NCI-H446 treated with DMSO at 0.1 percent for 48 hours (cell line): ENCODE measurements around the gene SUPT5H.

Source experiments
- DNase-seq: peaks from one replicate; lab custom pipeline; 2025; lab: John Stamatoyannopoulos, UW

The SUPT5H gene

DNA sequence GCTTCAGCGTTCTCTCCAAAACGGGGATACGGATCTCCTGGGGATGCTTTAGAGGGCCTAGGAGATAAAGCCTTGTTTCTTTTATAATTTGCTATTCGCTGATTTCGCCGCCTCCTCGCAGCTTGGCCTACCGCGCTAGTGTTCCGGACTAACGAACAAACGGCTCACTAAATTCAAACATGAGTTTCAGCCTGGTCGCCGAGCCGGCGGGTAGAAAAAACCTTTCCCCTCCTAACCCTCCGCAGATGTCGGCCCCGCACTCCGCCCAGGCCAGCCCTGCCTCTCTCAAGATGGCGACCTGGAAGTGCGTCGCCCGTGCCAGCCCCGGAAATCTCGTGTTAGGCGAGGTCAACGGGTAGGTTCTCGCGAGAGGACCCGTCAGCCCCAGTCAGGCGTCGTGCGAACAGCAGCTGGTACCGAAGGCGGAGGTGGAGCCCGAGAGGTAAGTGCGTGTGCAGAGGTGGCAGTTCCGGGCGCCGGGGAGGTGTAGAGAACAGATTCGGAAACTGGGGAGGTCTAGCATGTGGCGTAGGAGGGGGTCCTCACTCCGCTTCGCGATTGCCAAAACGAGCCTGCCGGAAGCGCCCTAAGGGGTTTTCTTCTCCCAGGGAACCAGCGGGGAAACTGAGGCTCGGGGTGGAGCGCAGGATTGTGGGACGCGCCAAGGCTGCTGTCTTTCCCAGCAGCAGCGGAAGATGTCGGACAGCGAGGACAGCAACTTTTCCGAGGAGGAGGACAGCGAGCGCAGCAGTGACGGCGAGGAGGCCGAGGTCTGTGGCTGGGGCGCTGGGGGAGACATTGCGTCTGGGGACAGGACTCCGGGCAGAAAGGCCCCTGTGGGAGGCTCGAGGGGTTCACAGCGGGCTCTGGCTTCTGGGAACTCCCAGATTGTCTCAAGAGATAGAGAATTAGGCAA is at the start of gene SUPT5H:
TSS of gene SUPT5H (plus strand) at position 387 of the 916 bp plus-strand sequence. CDS start at position 696, 309 bp downstream.
- DNase-seq: peak; percentile 93

DNA sequence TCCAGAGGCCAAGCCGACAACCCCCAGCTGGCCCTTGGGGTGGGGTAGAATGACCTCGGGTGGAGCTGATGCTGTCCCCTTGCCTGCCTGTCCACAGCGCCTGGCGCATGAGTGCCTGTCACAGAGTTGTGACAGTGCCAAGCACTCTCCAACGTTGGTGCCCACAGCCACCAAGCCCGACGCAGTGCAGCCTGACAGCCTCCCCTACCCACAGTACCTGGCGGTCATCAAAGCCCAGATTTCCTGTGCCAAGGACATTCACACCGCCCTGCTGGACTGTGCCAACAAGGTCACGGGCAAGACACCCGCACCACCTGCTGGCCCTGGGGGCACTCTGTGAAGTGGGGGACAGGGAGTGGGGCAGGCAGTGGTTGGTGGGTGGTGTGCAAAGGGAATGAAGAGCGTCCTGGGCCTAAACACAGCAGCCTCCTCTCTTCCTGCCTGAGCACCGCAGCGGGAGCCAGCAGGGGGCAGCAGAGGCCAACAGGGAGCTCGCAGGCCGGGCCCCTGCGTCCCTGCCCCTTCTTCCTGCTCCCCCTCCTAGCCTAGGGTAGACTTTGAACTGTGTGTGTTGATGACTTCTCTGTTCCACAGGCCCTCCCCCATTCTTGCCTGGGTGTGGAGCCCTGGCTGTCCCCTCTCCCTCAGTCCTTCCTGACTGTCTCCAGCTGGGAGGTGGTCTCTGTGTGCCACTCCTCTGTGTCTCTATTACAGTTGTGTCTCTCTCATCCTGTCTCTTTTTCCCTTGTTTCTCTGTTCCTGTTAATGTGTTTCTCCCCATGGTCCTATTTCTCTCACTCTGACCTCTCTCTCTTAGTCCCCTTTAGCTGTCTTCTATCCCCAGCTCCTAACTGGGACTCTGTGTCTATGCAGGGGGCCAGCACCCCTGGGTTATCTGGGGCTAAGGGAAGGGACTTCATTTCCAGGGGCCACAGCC is 47.8 kb upstream of the SUPT5H start:
- peak; percentile 43 for DNase-seq

DNA sequence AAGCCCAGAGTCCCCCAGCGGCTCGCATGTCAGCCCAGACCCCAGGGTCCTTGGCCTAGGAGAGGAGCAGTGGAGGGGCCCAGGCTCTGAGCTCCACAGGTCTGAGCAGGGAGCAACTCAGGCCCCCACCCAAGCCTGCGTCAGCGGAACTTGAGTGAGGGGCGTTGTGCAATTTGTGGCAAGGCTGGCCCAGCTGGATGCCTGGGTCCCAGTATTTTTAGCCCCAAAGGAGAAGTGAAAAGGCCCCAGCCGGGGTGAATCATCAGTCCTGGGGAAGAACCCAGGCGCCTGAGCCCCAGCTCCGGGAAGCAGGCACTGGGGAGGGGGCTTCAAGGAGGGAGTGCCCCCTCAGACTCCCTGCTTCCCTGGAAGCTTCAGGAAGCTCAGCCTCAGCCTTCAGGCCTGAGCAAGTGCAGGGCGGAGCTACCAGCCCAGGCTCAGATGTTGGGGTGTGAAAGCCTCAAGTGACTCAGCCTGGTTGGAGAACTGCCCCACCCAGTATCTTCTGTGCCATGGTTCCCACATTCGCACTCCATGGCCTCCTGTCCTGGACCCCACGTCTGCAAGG is 47.0 kb upstream of the SUPT5H start:
- DNase-seq: no peak

DNA sequence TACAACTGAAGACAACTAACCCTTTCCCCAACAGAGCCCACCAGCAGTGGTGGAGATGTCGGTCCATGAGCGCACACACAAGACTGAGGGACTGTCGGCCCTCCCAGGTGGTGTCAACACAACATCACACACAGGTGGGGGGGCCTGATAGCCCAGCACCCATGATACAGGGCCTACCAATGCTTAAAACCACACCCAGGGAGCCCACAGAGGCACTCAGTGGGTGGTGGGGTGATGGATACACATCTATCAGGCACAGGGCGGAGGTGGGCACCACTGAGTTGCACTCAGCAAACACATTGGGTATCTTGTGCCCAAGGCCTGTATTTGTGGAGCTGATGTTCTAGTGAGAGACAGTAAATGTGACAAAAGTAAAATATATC is 45.7 kb upstream of the SUPT5H start:
- no peak for DNase-seq

DNA sequence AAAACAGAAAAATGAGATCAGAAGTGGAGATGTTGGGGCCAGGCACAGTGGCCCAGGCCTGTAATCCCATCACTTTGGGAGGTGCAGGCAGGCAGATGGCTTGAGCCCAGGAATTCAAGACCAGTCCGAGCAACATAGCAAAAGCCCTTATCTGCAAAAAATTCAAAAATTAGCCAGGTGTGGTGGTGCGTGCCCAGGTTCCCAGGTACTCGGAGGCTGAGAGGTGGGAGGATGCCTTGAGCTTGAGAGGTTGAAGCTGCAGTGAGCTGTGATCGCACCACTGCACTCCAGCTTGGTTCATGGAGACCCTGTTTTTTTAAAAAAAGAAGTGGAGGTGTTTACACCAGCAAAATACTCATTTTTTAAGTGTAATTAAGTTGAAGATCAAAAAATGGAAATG is 45.3 kb upstream of the SUPT5H start:
- no peak for DNase-seq

DNA sequence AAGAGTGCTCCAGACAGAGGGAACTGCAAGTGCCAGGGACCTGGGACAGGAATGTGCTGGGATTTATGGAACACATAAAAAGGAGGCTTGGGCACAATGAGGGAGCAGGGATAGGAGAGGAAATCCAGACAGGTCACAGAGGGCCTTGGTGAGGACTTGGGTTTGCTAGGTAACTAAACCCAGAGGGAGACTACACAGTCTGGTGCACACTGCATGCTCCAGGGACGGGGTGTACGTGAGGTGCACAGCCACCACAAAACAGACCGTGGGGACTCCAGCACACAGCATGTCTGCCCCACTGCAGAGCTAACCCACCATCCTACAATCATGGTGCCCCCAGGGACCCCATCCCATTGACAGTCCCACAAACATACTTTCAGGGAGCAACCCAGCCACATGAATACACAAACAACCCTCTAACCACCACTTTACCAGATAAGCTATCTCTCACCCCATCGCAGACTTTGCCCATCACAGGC is 44.3 kb upstream of the SUPT5H start:
- no peak for DNase-seq

DNA sequence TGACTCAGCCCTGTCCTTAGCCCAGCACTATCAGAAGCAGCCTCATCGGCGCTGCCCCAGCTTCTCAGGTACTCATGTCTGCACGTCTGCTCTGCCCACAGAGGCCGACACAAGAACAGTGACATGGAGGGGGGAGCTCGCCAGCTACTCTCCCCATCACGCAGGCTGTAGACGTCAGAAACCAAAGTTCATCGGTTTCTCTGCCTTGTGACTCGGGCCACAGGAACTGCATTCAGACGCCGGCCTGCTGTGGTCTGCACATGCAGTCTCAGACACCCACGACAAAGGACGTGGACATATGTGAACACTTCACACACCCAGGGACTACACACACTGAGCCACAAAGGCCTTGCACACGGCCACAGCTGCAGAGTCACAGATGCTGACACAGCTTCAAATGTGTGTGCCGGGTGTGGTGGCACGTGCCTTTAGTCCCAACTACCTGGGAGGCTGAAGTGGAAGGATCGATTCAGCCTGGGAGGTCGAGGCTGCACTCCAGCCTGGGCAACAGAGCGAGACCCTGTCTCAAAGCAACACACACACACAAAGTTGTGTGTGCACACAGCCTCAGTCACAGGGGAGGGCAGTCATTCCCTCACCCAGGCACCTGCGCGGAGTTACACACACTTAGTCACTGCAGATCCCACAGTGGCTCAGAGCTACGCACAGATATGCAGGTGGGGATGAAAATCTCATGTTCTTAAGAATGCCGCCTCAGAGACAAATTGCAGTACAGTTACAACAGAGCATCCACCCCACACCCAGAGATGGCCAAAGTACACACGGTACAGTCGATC is 43.6 kb upstream of the SUPT5H start:
- DNase-seq: no peak

DNA sequence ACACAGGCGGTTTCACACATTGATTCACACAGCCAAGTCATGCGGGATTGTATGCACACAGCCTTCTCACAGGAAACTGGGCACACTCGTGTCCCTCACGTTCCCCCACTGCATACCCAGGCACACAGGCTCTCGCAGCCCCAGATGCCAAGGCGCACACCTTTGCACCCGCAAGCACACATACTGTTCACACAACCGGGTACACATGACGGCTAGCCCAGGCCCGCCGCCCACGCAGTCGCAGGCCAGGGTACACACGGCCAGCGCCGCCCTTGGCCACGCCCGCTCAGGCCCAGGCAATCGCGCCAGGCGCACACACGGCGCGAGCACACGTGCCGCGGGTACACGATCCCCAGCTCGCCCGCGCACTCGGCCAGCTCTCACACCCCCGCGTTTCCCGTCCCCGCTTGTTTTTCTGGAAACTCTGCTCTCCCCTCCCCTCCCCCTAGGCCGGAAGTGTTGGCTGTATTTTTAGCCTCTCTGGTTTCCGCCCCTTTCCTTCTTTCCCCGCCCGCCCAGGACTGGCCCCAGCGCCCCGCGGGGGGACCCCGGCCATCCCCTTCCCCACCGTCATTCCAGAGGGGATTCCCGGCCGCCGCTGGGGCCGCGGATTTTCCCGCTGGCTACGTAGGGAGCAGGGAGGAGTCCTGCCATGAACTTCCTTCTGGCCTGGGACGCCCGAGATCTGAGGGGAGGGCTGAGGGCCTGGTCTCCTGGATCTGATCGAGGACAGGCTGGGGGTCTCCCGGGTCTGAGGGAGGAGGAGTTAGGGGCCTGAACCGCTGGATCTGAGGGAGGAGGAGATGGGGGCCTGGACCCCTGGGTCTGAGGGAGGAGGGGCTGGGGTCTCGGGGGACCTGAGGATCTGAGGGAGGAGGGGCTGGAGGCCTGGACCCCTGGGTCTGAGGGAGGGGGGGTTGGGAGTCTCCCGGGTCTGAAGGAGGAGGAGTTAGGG is 42.8 kb upstream of the SUPT5H start:
- DNase-seq: no peak

DNA sequence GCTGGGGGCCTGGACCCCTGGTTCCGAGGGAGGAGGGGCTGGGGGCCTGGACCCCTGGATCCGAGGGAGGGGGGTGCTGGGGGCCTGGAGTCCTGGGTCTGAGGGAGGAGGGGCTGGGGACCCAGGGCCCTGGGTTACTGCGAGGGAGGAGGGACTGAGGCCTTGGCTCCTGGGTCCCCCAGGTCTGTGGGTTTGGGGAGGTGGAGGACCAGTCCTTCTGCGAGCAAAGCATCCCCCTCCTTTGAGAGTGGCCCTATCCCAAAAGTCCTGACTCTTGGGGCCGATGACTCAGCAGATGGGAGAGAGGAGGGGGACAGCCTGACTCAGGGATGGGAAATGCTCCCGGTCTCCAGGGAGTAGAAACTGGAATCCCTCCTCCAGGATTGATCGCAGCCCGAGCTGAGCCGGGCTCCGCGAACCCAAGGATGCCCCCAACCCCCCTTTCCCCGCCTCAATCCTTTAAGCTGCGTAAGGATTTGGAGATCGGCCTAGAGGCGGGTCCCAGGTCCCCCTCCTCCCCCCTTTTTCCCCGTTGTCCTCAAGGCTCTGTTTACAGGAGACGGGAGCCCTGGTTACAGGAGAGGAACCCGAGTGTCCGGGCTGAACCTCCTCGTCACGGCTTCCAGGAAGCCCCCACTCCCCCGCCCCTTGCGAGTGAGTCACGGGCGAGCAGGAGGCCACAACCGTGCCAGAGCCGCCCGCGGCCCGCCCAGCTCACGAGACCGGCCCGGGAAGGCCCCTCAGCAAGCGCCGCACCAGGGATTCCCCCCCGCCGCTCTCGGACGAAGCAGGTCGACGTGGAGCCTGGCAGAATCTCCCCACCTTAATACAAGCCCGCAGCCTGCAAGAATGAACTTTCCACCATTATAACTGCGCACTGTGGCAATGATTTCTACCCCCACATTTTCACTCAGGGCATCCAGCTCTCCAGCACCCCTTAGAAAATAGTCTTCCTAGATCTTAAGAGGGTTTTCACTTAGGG is 41.8 kb upstream of the SUPT5H start:
- no peak for DNase-seq

DNA sequence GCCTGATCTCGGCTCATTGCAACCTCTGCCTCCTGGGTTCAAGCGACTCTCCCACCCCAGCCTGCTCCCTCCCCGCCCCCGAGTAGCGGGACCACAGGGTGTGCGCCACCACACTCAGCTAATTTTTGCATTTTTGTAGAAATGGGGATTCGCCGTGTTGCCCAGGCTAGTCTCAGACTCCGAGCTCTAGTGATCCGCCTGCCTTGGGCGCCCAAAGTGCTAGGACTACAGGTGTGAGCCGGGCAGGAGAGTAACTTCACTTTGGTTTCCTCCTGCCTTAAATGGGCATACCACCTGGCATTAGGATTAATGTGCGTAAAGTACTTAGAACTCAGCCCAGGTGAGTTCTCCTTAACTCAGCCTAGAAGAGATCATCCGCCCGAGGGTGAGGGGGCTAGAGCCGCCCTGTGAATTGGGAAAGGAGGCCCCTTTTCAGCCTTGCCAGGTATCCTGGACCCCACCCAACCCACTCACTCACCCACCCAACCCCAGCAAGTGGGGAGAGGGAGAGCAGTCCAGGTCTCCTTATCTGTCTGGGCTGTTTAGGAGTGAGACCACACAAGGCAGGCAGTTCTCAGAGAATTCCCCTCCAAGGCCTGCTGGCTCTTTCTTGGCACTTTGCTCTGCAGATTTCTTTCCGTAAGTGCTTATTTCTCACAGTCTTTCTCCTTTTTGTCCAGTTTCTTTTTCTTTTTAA is 40.0 kb upstream of the SUPT5H start:
- no peak for DNase-seq

DNA sequence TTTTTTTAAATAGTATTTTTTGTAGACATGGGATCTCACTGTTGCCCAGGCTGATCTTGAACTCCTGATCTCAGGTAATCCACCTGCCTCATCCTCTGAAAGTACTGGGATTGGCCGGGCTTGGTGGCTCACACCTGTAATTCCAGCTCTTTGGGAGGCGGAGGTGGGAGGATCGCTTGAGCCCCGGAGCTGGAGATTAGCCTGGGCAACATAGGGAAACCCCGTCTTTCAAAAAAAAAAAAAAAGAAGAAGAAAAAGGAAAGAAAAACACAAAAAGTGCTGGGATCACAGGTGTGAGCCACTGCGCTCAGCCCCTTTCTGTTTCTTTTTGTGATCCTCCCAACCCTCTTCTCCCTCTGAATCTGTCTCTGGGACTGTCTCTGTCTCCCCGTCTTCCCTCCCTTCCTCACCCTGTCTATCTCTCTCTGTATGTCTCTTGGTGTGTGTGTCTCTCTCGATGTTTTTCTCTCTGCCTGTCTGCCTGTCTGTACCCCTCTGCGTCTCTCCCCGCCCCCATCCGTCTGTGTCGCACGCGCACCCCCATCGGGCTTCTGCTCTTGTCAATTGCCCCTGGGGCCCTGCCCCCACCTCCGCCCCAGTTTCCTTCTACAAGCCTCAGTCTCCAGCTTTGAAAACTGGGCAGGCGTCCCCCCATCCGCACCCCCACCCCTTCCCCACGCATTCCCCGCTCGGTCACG is 39.3 kb upstream of the SUPT5H start:
- no peak for DNase-seq

DNA sequence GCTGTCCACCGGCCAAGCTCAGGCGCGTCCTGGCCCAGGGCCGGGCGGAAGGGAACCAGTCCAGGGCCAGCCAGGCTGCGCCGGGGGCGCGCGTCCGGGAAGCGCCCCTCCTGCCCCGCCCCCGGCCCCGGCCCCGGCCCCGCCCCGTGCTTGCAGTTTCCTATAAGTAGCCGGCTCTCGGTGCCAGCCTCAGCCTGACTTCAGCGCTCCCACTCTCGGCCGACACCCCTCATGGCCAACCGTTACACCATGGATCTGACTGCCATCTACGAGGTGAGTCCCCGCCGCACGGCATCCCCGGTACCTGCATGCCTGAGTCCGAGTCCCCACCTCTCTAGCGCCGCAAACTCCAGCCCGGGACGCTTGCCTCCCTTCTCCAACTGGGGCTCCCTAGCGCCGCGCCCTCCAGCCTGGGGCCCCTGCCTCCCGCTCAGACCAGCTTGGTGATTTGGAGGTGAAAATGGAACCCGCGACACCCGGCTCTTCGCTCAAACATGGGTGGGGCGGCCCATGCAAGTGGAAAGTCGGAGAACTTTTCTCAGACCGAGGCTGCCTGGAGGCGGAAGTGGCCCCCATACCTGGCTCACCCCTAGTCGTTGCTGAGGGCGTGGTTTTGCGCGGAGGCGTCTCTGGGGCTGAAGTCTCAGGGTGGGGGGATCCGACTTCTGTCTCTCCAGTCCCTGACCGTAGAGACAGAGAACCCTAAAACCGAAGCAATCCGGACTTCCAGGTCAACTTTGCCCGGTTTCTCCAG is 38.5 kb upstream of the SUPT5H start, which contains the start of gene ZFP36:
TSS of gene ZFP36 (plus strand) at position 192 of the 754 bp plus-strand sequence. CDS start at position 250, 58 bp downstream.
- DNase-seq: peak; percentile 29

DNA sequence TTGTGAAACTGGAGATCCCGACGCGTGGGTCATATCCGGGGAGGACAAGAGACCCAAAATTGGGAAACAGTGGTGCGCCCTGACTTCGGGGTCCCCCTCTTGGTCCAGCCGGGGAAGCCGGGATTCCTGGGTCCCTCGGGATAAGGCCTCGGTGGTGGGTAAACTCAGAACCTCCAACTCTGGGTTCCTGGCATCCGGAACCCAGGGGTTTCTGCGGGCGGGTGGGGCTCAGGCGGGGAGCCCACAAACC is 38.0 kb upstream of the SUPT5H start:
- DNase-seq: no peak

DNA sequence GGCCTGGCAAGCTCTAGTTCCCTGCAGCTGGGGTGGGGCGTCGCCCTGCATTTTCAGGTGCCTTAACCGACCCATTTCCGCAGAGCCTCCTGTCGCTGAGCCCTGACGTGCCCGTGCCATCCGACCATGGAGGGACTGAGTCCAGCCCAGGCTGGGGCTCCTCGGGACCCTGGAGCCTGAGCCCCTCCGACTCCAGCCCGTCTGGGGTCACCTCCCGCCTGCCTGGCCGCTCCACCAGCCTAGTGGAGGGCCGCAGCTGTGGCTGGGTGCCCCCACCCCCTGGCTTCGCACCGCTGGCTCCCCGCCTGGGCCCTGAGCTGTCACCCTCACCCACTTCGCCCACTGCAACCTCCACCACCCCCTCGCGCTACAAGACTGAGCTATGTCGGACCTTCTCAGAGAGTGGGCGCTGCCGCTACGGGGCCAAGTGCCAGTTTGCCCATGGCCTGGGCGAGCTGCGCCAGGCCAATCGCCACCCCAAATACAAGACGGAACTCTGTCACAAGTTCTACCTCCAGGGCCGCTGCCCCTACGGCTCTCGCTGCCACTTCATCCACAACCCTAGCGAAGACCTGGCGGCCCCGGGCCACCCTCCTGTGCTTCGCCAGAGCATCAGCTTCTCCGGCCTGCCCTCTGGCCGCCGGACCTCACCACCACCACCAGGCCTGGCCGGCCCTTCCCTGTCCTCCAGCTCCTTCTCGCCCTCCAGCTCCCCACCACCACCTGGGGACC is 37.6 kb upstream of the SUPT5H start:
- DNase-seq: no peak

DNA sequence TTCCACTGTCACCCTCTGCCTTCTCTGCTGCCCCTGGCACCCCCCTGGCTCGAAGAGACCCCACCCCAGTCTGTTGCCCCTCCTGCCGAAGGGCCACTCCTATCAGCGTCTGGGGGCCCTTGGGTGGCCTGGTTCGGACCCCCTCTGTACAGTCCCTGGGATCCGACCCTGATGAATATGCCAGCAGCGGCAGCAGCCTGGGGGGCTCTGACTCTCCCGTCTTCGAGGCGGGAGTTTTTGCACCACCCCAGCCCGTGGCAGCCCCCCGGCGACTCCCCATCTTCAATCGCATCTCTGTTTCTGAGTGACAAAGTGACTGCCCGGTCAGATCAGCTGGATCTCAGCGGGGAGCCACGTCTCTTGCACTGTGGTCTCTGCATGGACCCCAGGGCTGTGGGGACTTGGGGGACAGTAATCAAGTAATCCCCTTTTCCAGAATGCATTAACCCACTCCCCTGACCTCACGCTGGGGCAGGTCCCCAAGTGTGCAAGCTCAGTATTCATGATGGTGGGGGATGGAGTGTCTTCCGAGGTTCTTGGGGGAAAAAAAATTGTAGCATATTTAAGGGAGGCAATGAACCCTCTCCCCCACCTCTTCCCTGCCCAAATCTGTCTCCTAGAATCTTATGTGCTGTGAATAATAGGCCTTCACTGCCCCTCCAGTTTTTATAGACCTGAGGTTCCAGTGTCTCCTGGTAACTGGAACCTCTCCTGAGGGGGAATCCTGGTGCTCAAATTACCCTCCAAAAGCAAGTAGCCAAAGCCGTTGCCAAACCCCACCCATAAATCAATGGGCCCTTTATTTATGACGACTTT is 36.8 kb upstream of the SUPT5H start:
- no peak for DNase-seq
